NCI-H748 (cell line): ENCODE data around the gene SMAD7.

Experiments used
- DNase-seq: peaks from one replicate; lab custom pipeline; 2025; ENCODE audit not compliant: unreplicated experiment; lab: John Stamatoyannopoulos, UW

The SMAD7 gene

GRCh38 chr18:48918660-48919456 lies 31.9 kb downstream of the SMAD7 start:
- no peak for DNase-seq

GRCh38 chr18:48917579-48918517 lies 32.9 kb downstream of the SMAD7 start:
- no peak for DNase-seq

- no peak for DNase-seq
Measured at GRCh38 chr18:48915626-48916425, 34.9 kb downstream of the SMAD7 start.

- no peak for DNase-seq
Measured at GRCh38 chr18:48914581-48915251, 36.0 kb downstream of the SMAD7 start.

GRCh38 chr18:48913775-48914174 lies 37.0 kb downstream of the SMAD7 start:
- DNase-seq: no peak

GRCh38 chr18:48913201-48913600 lies 37.6 kb downstream of the SMAD7 start:
- DNase-seq: no peak

- DNase-seq: no peak
Measured at GRCh38 chr18:48910972-48911545, 39.7 kb downstream of the SMAD7 start.

- no peak for DNase-seq
Measured at GRCh38 chr18:48909721-48910120, 41.0 kb downstream of the SMAD7 start.

GRCh38 chr18:48908916-48909315 lies 41.8 kb downstream of the SMAD7 start:
- DNase-seq: no peak

GRCh38 chr18:48905513-48905912 lies 45.3 kb downstream of the SMAD7 start:
- no peak for DNase-seq

GRCh38 chr18:48904847-48905394 lies 45.8 kb downstream of the SMAD7 start:
- DNase-seq: no peak

- DNase-seq: no peak
Measured at GRCh38 chr18:48904091-48904490, 46.7 kb downstream of the SMAD7 start.

GRCh38 chr18:48902856-48903601 lies 47.7 kb downstream of the SMAD7 start:
- DNase-seq: no peak

- peak; percentile 93 for DNase-seq
Measured at GRCh38 chr18:48902023-48902855, 48.5 kb downstream of the SMAD7 start.

- no peak for DNase-seq
Measured at GRCh38 chr18:48901145-48902022, 49.4 kb downstream of the SMAD7 start.

GRCh38 chr18:48900469-48900868 lies 50.3 kb downstream of the SMAD7 start:
- DNase-seq: no peak

- peak; percentile 30 for DNase-seq
Measured at GRCh38 chr18:48899558-48900174, 51.1 kb downstream of the SMAD7 start.
